GM23248 (cell line): ENCODE measurements around the gene FAM118A. TPM values are rescaled to one million over a fixed set of nuclear protein-coding genes. Genes with fewer than 3 reads are reported as not detected.

Experiments used
- DNase-seq: peaks from one replicate; pipeline ENCODE4 v3.0.0-alpha.2; 2015
- H2AFZ ChIP-seq: fragments of 200-600 bp; sonication (generic); 2 replicates; pipeline ENCODE4 v1.6.1; 2016; ENCODE audit warnings: antibody characterized with exemption
- H3F3A ChIP-seq: fragments of 200-600 bp; sonication (generic); 2 replicates; pipeline ENCODE4 v1.6.1; 2016; ENCODE audit warnings: mild to moderate bottlenecking, antibody characterized with exemption, mixed run types; ENCODE audit not compliant: insufficient read depth
- H3K27ac ChIP-seq: fragments of 200-600 bp; sonication (generic); 2 replicates; pipeline ENCODE4 v1.5.1; 2016; ENCODE audit warnings: mild to moderate bottlenecking
- H3K27me3 ChIP-seq: fragments of 200-600 bp; sonication (generic); replicated peaks from 2 replicates; pipeline ENCODE4 v1.6.1; 2016; ENCODE audit warnings: mild to moderate bottlenecking; ENCODE audit not compliant: insufficient read depth
- H3K36me3 ChIP-seq: fragments of 200-600 bp; sonication (generic); 2 replicates; pipeline ENCODE4 v1.6.1; 2016; ENCODE audit warnings: low read depth, mild to moderate bottlenecking
- H3K4me1 ChIP-seq: fragments of 200-600 bp; sonication (generic); 2 replicates; pipeline ENCODE4 v1.6.1; 2016; ENCODE audit warnings: mild to moderate bottlenecking; ENCODE audit not compliant: insufficient read depth
- H3K4me2 ChIP-seq: fragments of 200-600 bp; sonication (generic); one replicate; pipeline ENCODE4 v1.6.1; 2016; ENCODE audit warnings: mild to moderate bottlenecking; ENCODE audit not compliant: unreplicated experiment
- H3K4me3 ChIP-seq: fragments of 200-600 bp; sonication (generic); 2 replicates; pipeline ENCODE4 v1.5.1; 2016; ENCODE audit warnings: mild to moderate bottlenecking
- H3K79me2 ChIP-seq: fragments of 200-600 bp; sonication (generic); 2 replicates; pipeline ENCODE4 v1.6.1; 2016; ENCODE audit warnings: mild to moderate bottlenecking; ENCODE audit not compliant: insufficient read depth
- H3K9ac ChIP-seq: fragments of 200-600 bp; sonication (generic); 2 replicates; pipeline ENCODE4 v1.6.1; 2016; ENCODE audit warnings: mild to moderate bottlenecking
- H3K9me2 ChIP-seq: fragments of 200-600 bp; sonication (generic); 2 replicates; pipeline ENCODE4 v1.6.1; 2016; ENCODE audit warnings: mixed run types, mild to moderate bottlenecking, moderate library complexity; ENCODE audit not compliant: insufficient read depth
- H3K9me3 ChIP-seq: fragments of 200-600 bp; sonication (generic); one replicate; pipeline ENCODE4 v1.6.1; 2017; ENCODE audit warnings: low read depth
- H4K20me1 ChIP-seq: fragments of 200-600 bp; sonication (generic); 2 replicates; pipeline ENCODE4 v1.6.0; 2016; ENCODE audit not compliant: insufficient read depth
- EZH2 ChIP-seq: fragments of 200-600 bp; sonication (generic); IDR thresholded peaks from 2 replicates; pipeline ENCODE4 v1.6.1; 2018; ENCODE audit warnings: antibody characterized with exemption, mild to moderate bottlenecking; ENCODE audit not compliant: insufficient read depth, poor library complexity, severe bottlenecking
- EZH2phosphoT487 ChIP-seq: fragments of 200-600 bp; sonication (generic); IDR thresholded peaks from 2 replicates; pipeline ENCODE4 v1.6.1; 2018; ENCODE audit warnings: antibody characterized with exemption, moderate library complexity, mild to moderate bottlenecking, low read depth; ENCODE audit not compliant: insufficient read depth
- WGBS, 2 experiments: methylation state at CpG; one replicate each; pipeline ENCODE4 v1.1.6; 2015 to 2017; ENCODE audit warnings: low lambda C conversion rate in 2 of 2, low coverage in 1 of 2; ENCODE audit errors: missing lambda C conversion rate in 2 of 2; 5-methylcytosine and 5-hydroxymethylcytosine counted together
- in situ Hi-C: fragments of 300-500 bp; cut with MboI; formaldehyde crosslinking; loops from 2 replicates; pipeline ENCODE4 v1.15.0; 2020
- polyA plus RNA-seq: library from polyadenylated mRNA; unstranded; fragments of >200 nt; fragmentation: Nextera tagmentation; extraction: Ambion mirVana; gene quantifications from 2 replicates; pipeline ENCODE4 v1.2.1, GENCODE V29; 2016
- total RNA-seq: library from RNA; depleted of rRNA; stranded (reverse); fragments of >200 nt; shearing (Covaris generic); gene quantifications from 2 replicates; pipeline ENCODE4 v1.2.3, GENCODE V29; 2014

FAM118A gene
- total and polyA plus RNA-seq, 2 experiments from 2014 or later: 8.5 to 11.1 TPM

DNA sequence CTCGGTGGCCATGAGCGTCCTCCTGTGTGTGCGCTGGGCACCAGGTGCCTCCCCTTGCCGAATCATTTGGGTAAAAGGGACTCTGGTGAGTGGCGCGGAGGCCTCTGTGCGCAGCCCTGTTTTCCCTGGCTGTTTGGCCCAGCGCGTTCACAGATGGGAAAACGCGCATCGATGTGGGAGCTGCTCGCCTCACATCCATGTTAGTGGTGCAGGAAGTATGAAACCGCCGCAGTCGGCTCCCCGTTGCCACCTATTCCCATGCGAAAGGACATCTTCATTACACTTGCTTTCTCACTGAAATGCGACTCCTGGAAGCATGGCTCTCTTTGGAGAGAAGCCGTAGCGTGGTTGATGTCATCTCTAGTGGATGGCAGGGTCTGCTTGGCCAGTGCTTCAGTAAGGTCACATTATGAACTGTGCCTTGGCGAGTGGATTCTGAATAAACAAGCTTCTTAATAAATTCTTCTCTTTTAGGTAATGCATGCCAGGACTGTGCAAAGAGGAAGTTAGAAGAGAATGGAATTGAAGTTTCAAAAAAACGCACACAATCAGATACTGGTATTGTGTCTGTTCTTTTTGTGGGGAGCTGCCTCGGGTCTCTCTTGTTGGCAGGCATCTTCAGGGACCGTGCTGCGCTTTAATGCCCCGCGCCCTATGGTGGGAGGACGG lies 26.3 kb downstream of the FAM118A start:
- no peak for TF ChIP-seq EZH2phosphoT487
- no peak for TF ChIP-seq EZH2
- in situ Hi-C loops: no loop called here

GRCh38 chr22:45336971-45337431 lies 27.3 kb downstream of the FAM118A start:
- in situ Hi-C loops: no loop called here
- Histone ChIP-seq H3K4me3 (no peak overlapping the region), H3K27ac (no peak overlapping the region), H3K9ac (no peak overlapping the region), H3K9me3 (no peaks in the 10 kb centered on the region), H3K4me1 (peaks cover 11% of the 10 kb centered on the region), H4K20me1 (no peaks in the 10 kb centered on the region), H3K36me3 (peaks cover 9% of the 10 kb centered on the region; the same call in 1 of the 2 replicates), H3K9me2 (no peaks in the 10 kb centered on the region), H3K27me3 (no peaks in the 10 kb centered on the region), H3F3A (0 out of 2 replicates have a peak, but pooled peaks cover 7% of the 10 kb centered on the region), H3K79me2 (no peaks in the 10 kb centered on the region), H3K4me2 (no peak overlapping the region), H2AFZ (no peak overlapping the region)
- no peak for TF ChIP-seq EZH2
- TF ChIP-seq EZH2phosphoT487: no peak
- 60 to 65% methylated on average over 16 to 18 of the region's 18 CpGs for WGBS, 2 experiments
- peak; percentile 8 for DNase-seq

More for the DNA sequence above, 26.3 kb downstream of the FAM118A start:
- Histone ChIP-seq H3K4me2 (no peak overlapping the region), H3K27me3 (no peaks in the 10 kb centered on the region), H3K27ac (no peak overlapping the region), H3K36me3 (peaks cover under 1% of the 10 kb centered on the region; the same call in 1 of the 2 replicates), H3K79me2 (no peaks in the 10 kb centered on the region), H3K4me3 (no peak overlapping the region), H2AFZ (no peak overlapping the region), H3K4me1 (peaks cover 11% of the 10 kb centered on the region), H4K20me1 (no peaks in the 10 kb centered on the region), H3K9me3 (no peaks in the 10 kb centered on the region), H3K9me2 (no peaks in the 10 kb centered on the region), H3F3A (0 out of 2 replicates have a peak, but pooled peaks cover 7% of the 10 kb centered on the region), H3K9ac (no peak overlapping the region)
- 94% methylated on average over 29 of the region's 29 CpGs for WGBS, 2 experiments
- no peak for DNase-seq

DNA sequence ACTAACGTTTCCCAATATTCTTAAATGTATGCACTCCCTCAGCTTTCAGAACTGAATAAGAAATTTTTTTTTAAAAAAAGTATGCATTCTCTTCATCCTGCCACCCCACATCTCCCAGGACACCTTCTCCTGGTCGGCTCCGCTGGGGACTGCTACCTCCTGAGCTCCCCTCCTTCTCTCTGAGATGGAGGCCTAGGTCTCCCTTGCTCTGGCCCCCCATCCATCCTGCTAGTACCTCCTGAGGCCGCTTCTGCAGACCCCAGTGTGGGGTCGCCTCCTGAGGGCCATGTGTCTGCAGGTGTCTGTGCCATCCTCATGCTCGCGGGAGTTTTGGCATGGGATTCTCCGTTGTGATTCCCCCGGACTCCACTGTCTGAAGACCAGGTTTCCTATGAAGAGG lies 27.8 kb downstream of the FAM118A start:
- 0 out of 2 replicates have a peak, but pooled peaks cover 7% of the 10 kb centered on the region for H3F3A ChIP-seq
- H3K36me3 ChIP-seq: peaks cover 11% of the 10 kb centered on the region; the same call in 1 of the 2 replicates
- no peaks in the 10 kb centered on the region for H3K79me2 ChIP-seq
- H4K20me1 ChIP-seq: no peaks in the 10 kb centered on the region
- TF ChIP-seq EZH2phosphoT487 (no peak), EZH2 (no peak)
- H3K9me3 ChIP-seq: no peaks in the 10 kb centered on the region
- H3K4me3 ChIP-seq: no peak overlapping the region
- H3K9me2 ChIP-seq: no peaks in the 10 kb centered on the region
- H3K27me3 ChIP-seq: no peaks in the 10 kb centered on the region
- DNase-seq: no peak
- WGBS, 2 experiments: 92 to 96% methylated on average over 9 of the region's 9 CpGs
- H3K4me1 ChIP-seq: peaks cover 11% of the 10 kb centered on the region
- H3K9ac ChIP-seq: no peak overlapping the region
- in situ Hi-C loops: no loop called here
- H3K4me2 ChIP-seq: no peak overlapping the region
- no peak overlapping the region for H2AFZ ChIP-seq
- no peak overlapping the region for H3K27ac ChIP-seq

- Histone ChIP-seq H3K4me1 (peaks cover 9% of the 10 kb centered on the region), H4K20me1 (no peaks in the 10 kb centered on the region), H3F3A (0 out of 2 replicates have a peak, but pooled peaks cover 4% of the 10 kb centered on the region), H3K9me3 (no peaks in the 10 kb centered on the region), H3K4me3 (no peak overlapping the region), H3K4me2 (no peak overlapping the region), H2AFZ (no peak overlapping the region), H3K36me3 (peaks cover 11% of the 10 kb centered on the region; the same call in 1 of the 2 replicates), H3K9ac (no peak overlapping the region), H3K27ac (no peak overlapping the region), H3K9me2 (no peaks in the 10 kb centered on the region), H3K27me3 (no peaks in the 10 kb centered on the region), H3K79me2 (no peaks in the 10 kb centered on the region)
- TF ChIP-seq EZH2 (no peak), EZH2phosphoT487 (no peak)
- no peak for DNase-seq
- 91 to 93% methylated on average over 7 of the region's 7 CpGs for WGBS, 2 experiments
- in situ Hi-C loops: no loop called here
Measured at GRCh38 chr22:45338795-45339194, 29.1 kb downstream of the FAM118A start.
